SU-DHL-6 (cell line): ENCODE measurements around the gene ERAL1.

Source experiments
- H2AFZ ChIP-seq: fragments of 200-600 bp; sonication (generic); 2 replicates; pipeline ENCODE4 v1.6.1; 2014; ENCODE audit warnings: low read depth, mild to moderate bottlenecking, moderate library complexity, mixed read lengths, antibody characterized with exemption, low read length; ENCODE audit not compliant: severe bottlenecking
- H3F3A ChIP-seq: fragments of 200-600 bp; shearing (Covaris generic); 2 replicates; pipeline ENCODE4 v1.6.0; 2016; ENCODE audit warnings: antibody characterized with exemption, mild to moderate bottlenecking; ENCODE audit not compliant: insufficient read depth
- H3K27ac ChIP-seq: fragments of 200-600 bp; sonication (generic); 2 replicates; pipeline ENCODE4 v1.5.1; 2016; ENCODE audit warnings: low read depth, mild to moderate bottlenecking, low read length, moderate library complexity, mixed read lengths
- H3K27me3 ChIP-seq: fragments of 200-600 bp; sonication (generic), shearing (Covaris generic); 2 replicates; pipeline ENCODE4 v1.6.0; 2014; ENCODE audit warnings: mild to moderate bottlenecking, low read length
- H3K36me3 ChIP-seq: fragments of 200-600 bp; sonication (generic); 2 replicates; pipeline ENCODE4 v1.6.1; 2014; ENCODE audit warnings: mild to moderate bottlenecking, low read length, mixed read lengths
- H3K4me2 ChIP-seq: fragments of 300-600, 200-600 bp; shearing (Covaris generic), sonication (generic); 2 replicates; pipeline ENCODE4 v1.6.0; 2014; ENCODE audit warnings: low read length, low read depth, mild to moderate bottlenecking; ENCODE audit not compliant: poor library complexity, severe bottlenecking
- H3K4me3 ChIP-seq: fragments of 200-600 bp; sonication (generic); 2 replicates; pipeline ENCODE4 v1.5.1; 2014; ENCODE audit warnings: antibody characterized with exemption, low read length, mild to moderate bottlenecking, mixed read lengths; ENCODE audit not compliant: insufficient read depth, poor library complexity, severe bottlenecking
- H3K79me2 ChIP-seq: fragments of 200-600 bp; sonication (generic); 2 replicates; pipeline ENCODE4 v1.6.1; 2014; ENCODE audit warnings: mild to moderate bottlenecking, low read length, moderate library complexity; ENCODE audit not compliant: insufficient read depth
- H3K9ac ChIP-seq: fragments of 200-600 bp; sonication (generic); 2 replicates; pipeline ENCODE4 v1.7.0; 2014; ENCODE audit warnings: mild to moderate bottlenecking, low read length
- H3K9me2 ChIP-seq: fragments of 200-600 bp; sonication (generic); replicated peaks from 2 replicates; pipeline ENCODE4 v1.6.1; 2014; ENCODE audit warnings: low read length; ENCODE audit not compliant: insufficient read depth
- H3K9me3 ChIP-seq: fragments of 200-600 bp; sonication (generic); 2 replicates; pipeline ENCODE4 v1.6.1; 2014; ENCODE audit warnings: low read length, mixed read lengths; ENCODE audit not compliant: insufficient read depth
- H4K20me1 ChIP-seq: fragments of 200-600 bp; sonication (generic); 2 replicates; pipeline ENCODE4 v1.6.1; 2014; ENCODE audit warnings: low read depth, mild to moderate bottlenecking, antibody characterized with exemption, low read length, moderate library complexity, mixed read lengths
- CTCF ChIP-seq: fragments of 200-600 bp; sonication (generic); IDR thresholded peaks from one replicate; pipeline ENCODE4 v1.5.1; 2017; ENCODE audit warnings: antibody characterized with exemption, mild to moderate bottlenecking, low read length, moderate library complexity; ENCODE audit not compliant: insufficient read depth, poor library complexity, severe bottlenecking
- EZH2phosphoT487 ChIP-seq: fragments of 200-600 bp; sonication (generic), shearing (Covaris generic); conservative IDR thresholded peaks from 2 replicates; pipeline ENCODE4 v1.6.1; 2018; ENCODE audit warnings: mild to moderate bottlenecking, antibody characterized with exemption, low read length, moderate library complexity, mixed read lengths

ERAL1 gene

GRCh38 chr17:28897769-28898526 lies 43.1 kb downstream of the ERAL1 start:
- peak overlapping the region; percentile 83 for H3K4me2 ChIP-seq
- TF ChIP-seq EZH2phosphoT487 (no peak), CTCF (no peak)
- peak overlapping the region; percentile 52 for H2AFZ ChIP-seq
- no peaks in the 10 kb centered on the region for H3K9me3 ChIP-seq
- H3K9me2 ChIP-seq = no peaks in the 10 kb centered on the region
- H3F3A ChIP-seq = peaks cover 27% of the 10 kb centered on the region
- no peaks in the 10 kb centered on the region for H3K36me3 ChIP-seq
- H3K79me2 ChIP-seq = peaks cover 42% of the 10 kb centered on the region
- H3K27me3 ChIP-seq = no peaks in the 10 kb centered on the region
- H3K4me3 ChIP-seq = peak overlapping the region; percentile 89
- H4K20me1 ChIP-seq = no peaks in the 10 kb centered on the region
- H3K9ac ChIP-seq = peak overlapping the region; percentile 89
- peak overlapping the region; percentile 74 for H3K27ac ChIP-seq

GRCh38 chr17:28898527-28898955 lies 43.7 kb downstream of the ERAL1 start:
- H2AFZ ChIP-seq = no peak overlapping the region
- no peak overlapping the region for H3K4me2 ChIP-seq
- no peaks in the 10 kb centered on the region for H3K36me3 ChIP-seq
- no peak overlapping the region for H3K9ac ChIP-seq
- H3K9me3 ChIP-seq = no peaks in the 10 kb centered on the region
- no peak overlapping the region for H3K27ac ChIP-seq
- no peaks in the 10 kb centered on the region for H4K20me1 ChIP-seq
- H3K79me2 ChIP-seq = peaks cover 42% of the 10 kb centered on the region
- H3K27me3 ChIP-seq = no peaks in the 10 kb centered on the region
- TF ChIP-seq EZH2phosphoT487 (no peak), CTCF (no peak)
- H3F3A ChIP-seq = peaks cover 27% of the 10 kb centered on the region
- no peaks in the 10 kb centered on the region for H3K9me2 ChIP-seq
- no peak overlapping the region for H3K4me3 ChIP-seq

GRCh38 chr17:28899212-28899815 lies 44.5 kb downstream of the ERAL1 start:
- Histone ChIP-seq H3K9me3 (no peaks in the 10 kb centered on the region), H3K36me3 (no peaks in the 10 kb centered on the region), H3K79me2 (peaks cover 42% of the 10 kb centered on the region), H2AFZ (no peak overlapping the region), H3K4me2 (no peak overlapping the region), H3K9ac (no peak overlapping the region), H3K27ac (0 out of 2 replicates have a peak overlapping the region, but pooled peaks have one; percentile 8), H3F3A (peaks cover 24% of the 10 kb centered on the region), H3K9me2 (no peaks in the 10 kb centered on the region), H3K4me3 (no peak overlapping the region), H3K27me3 (no peaks in the 10 kb centered on the region), H4K20me1 (no peaks in the 10 kb centered on the region)
- TF ChIP-seq EZH2phosphoT487 = no peak
- no peak for TF ChIP-seq CTCF
